Trophoblast cell (in vitro differentiated cells and primary cell): ENCODE data around the gene HNF1B.

Experiments
- DNase-seq, 2 donors: peaks; one replicate each; pipeline ENCODE4 v3.0.0-alpha.2; 2016
- H2AFZ ChIP-seq: 2 replicates; pipeline ENCODE4 v1.6.1; 2013; ENCODE audit warnings: low read length, moderate library complexity, mild to moderate bottlenecking; ENCODE audit not compliant: insufficient read depth, poor library complexity
- H2AK5ac ChIP-seq: 2 replicates; pipeline ENCODE4 v1.6.1; 2013; ENCODE audit warnings: mild to moderate bottlenecking, low read length
- H2BK120ac ChIP-seq: 2 replicates; pipeline ENCODE4 v1.6.1; 2013; ENCODE audit warnings: low read length, mild to moderate bottlenecking, moderate library complexity; ENCODE audit not compliant: insufficient read depth, poor library complexity
- H2BK12ac ChIP-seq: 2 replicates; pipeline ENCODE4 v1.6.1; 2013; ENCODE audit warnings: mild to moderate bottlenecking, low read length, moderate library complexity
- H2BK5ac ChIP-seq: 2 replicates; pipeline ENCODE4 v1.6.1; 2013; ENCODE audit warnings: low read length, low read depth, moderate library complexity, mild to moderate bottlenecking; ENCODE audit not compliant: poor library complexity
- H3K14ac ChIP-seq: 2 replicates; pipeline ENCODE4 v1.6.1; 2013; ENCODE audit warnings: mild to moderate bottlenecking, low read length
- H3K18ac ChIP-seq: 2 replicates; pipeline ENCODE4 v1.6.1; 2013; ENCODE audit warnings: mild to moderate bottlenecking, low read length
- H3K23ac ChIP-seq: 2 replicates; pipeline ENCODE4 v1.6.1; 2013; ENCODE audit warnings: low read length
- H3K27ac ChIP-seq: 2 replicates; pipeline ENCODE4 v1.5.1; 2013; ENCODE audit warnings: low read depth, mild to moderate bottlenecking, inconsistent platforms, low read length, moderate library complexity
- H3K27me3 ChIP-seq: 2 replicates; pipeline ENCODE4 v1.6.1; 2013; ENCODE audit warnings: inconsistent platforms, mild to moderate bottlenecking, low read length, moderate library complexity; ENCODE audit not compliant: insufficient read depth
- H3K36me3 ChIP-seq, 2 experiments: 1 replicate in 1 of 2; 2 replicates in 1 of 2; pipeline ENCODE4 v1.6.1; 2013; ENCODE audit warnings: low read length in 2 of 2, mild to moderate bottlenecking in 2 of 2, moderate library complexity in 1 of 2; ENCODE audit not compliant: insufficient read depth in 2 of 2, control insufficient read depth in 1 of 2
- H3K4ac ChIP-seq: 2 replicates; pipeline ENCODE4 v1.6.1; 2013; ENCODE audit warnings: low read depth, mild to moderate bottlenecking, low read length, moderate library complexity
- H3K4me1 ChIP-seq, 2 experiments: 1 replicate in 1 of 2; 2 replicates in 1 of 2; pipeline ENCODE4 v1.6.1; 2013; ENCODE audit warnings: low read length in 2 of 2, mild to moderate bottlenecking in 2 of 2, moderate library complexity in 1 of 2; ENCODE audit not compliant: insufficient read depth in 2 of 2, control insufficient read depth in 1 of 2
- H3K4me2 ChIP-seq: 2 replicates; pipeline ENCODE4 v1.6.1; 2013; ENCODE audit warnings: inconsistent platforms, mild to moderate bottlenecking, low read length, moderate library complexity
- H3K4me3 ChIP-seq: 2 replicates; pipeline ENCODE4 v1.5.1; 2013; ENCODE audit warnings: mild to moderate bottlenecking, low read depth, low read length, inconsistent platforms
- H3K79me1 ChIP-seq: one replicate; pipeline ENCODE4 v1.6.1; 2013; ENCODE audit warnings: low read length
- H3K79me2 ChIP-seq: 2 replicates; pipeline ENCODE4 v1.6.1; 2013; ENCODE audit warnings: low read length, mild to moderate bottlenecking; ENCODE audit not compliant: control insufficient read depth, insufficient read depth, poor library complexity
- H3K9ac ChIP-seq: 2 replicates; pipeline ENCODE4 v1.6.1; 2013; ENCODE audit warnings: mild to moderate bottlenecking, low read length
- H3K9me3 ChIP-seq: 2 replicates; pipeline ENCODE4 v1.6.1; 2013; ENCODE audit warnings: low read depth, mild to moderate bottlenecking, control low read depth, inconsistent platforms, low read length; ENCODE audit not compliant: insufficient read depth
- H4K12ac ChIP-seq: 2 replicates; pipeline ENCODE4 v1.6.1; 2013; ENCODE audit warnings: low read depth, mild to moderate bottlenecking, low read length, moderate library complexity
- H4K8ac ChIP-seq: 2 replicates; pipeline ENCODE4 v1.6.1; 2013; ENCODE audit warnings: low read depth, mild to moderate bottlenecking, low read length, moderate library complexity
- H4K91ac ChIP-seq: one replicate; pipeline ENCODE4 v1.6.1; 2013; ENCODE audit warnings: low read depth, mild to moderate bottlenecking, low read length, moderate library complexity
- WGBS: extraction: QIAGEN DNeasy Blood & Tissue Kit; methylation state at CpG from one replicate; pipeline ENCODE4 v1.1.7; 2013; ENCODE audit warnings: missing lambda C conversion rate; ENCODE audit not compliant: insufficient read length, insufficient coverage; ENCODE audit errors: extremely low coverage; 5-methylcytosine and 5-hydroxymethylcytosine counted together

The HNF1B gene

DNA sequence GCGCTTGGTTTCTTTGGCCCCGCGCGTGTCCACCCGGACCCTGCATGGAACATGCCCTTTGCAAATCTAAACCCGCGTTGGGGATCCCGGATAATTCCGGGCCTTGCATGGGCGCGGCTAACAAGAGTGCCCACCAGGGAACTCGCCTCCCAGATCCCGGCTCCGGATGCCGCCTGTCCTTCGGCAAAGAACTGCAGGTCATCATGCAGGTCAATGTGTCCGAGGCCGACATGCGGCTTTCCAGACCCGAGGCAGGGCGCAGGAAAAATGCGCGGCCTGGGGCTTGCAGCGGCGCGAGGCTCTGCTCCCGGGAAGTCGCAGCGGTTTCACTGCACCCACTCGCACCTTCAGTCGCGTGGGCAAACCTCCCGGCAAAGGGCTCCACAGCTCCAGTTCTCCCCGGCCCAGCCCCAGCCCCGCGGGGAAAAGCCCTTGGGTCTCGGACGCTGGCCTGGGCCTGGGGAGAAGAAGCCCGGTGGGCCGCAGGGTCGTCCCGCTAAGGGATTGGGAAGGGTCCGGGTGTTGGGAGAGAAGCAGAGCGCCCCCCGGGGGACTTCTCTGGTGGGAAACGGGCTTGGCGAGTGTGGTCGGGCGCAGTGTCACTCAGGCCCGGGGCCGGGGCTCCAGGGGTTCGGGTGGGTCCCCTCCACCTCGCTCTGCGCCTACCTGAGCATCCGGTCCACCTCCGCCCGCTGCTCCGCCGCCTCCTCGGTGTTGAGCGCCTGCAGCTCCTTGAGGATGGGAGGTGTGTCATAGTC lies 805 bp downstream of the HNF1B start:
- DNase-seq: peak in 1 of 2 donors; percentile 31
- Histone ChIP-seq H4K12ac (peak overlapping the region; percentile 44), H3K79me1 (no peaks in the 10 kb centered on the region), H3K79me2 (no peaks in the 10 kb centered on the region), H3K14ac (no peak overlapping the region), H2BK5ac (no peak overlapping the region), H3K27ac (no peak overlapping the region), H3K23ac (no peak overlapping the region), H3K18ac (no peak overlapping the region), H4K8ac (no peak overlapping the region), H2BK12ac (no peak overlapping the region), H2AK5ac (no peak overlapping the region), H3K4me2 (peak overlapping the region; percentile 46), H2AFZ (no peak overlapping the region), H3K9me3 (no peaks in the 10 kb centered on the region), H3K4me3 (no peak overlapping the region), H3K27me3 (peaks cover 67% of the 10 kb centered on the region), H3K4ac (no peak overlapping the region), H3K9ac (no peak overlapping the region), H4K91ac (no peak overlapping the region), H3K36me3 (no peaks in the 10 kb centered on the region), H3K4me1 (peaks cover 9 to 18% of the 10 kb centered on the region in 2 experiments), H2BK120ac (no peak overlapping the region)
- WGBS: no CpG with 5 or more reads among the region's 61 CpGs

DNA sequence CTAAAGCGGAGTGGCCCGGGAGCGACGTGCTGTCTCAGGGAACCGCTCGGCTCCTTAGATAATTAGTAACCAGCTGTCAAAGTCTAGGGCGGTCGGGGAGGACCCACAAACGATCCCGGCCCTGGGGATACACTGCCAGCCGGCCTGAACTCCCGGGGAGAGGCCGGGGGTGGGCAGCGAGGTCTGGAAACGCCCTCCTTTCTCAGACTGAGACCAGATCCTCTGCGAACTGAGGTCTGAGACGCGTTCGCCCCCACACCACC lies 1.3 kb downstream of the HNF1B start:
- no peak overlapping the region for H4K8ac ChIP-seq
- H3K23ac ChIP-seq: no peak overlapping the region
- no peak overlapping the region for H3K14ac ChIP-seq
- H3K4me1 ChIP-seq: peaks cover 9 to 18% of the 10 kb centered on the region in 2 experiments
- H2BK120ac ChIP-seq: no peak overlapping the region
- no peak overlapping the region for H4K12ac ChIP-seq
- no peak overlapping the region for H3K18ac ChIP-seq
- H3K4me3 ChIP-seq: no peak overlapping the region
- H3K4ac ChIP-seq: no peak overlapping the region
- H3K9me3 ChIP-seq: no peaks in the 10 kb centered on the region
- no CpG with 5 or more reads among the region's 19 CpGs for WGBS
- H3K36me3 ChIP-seq: no peaks in the 10 kb centered on the region
- peak overlapping the region; percentile 46 for H3K4me2 ChIP-seq
- H3K27ac ChIP-seq: no peak overlapping the region
- no peaks in the 10 kb centered on the region for H3K79me2 ChIP-seq
- H3K9ac ChIP-seq: no peak overlapping the region
- peaks cover 67% of the 10 kb centered on the region for H3K27me3 ChIP-seq
- no peak overlapping the region for H2BK12ac ChIP-seq
- no peak overlapping the region for H2AK5ac ChIP-seq
- H3K79me1 ChIP-seq: no peaks in the 10 kb centered on the region
- no peak overlapping the region for H2BK5ac ChIP-seq
- no peak for DNase-seq
- H2AFZ ChIP-seq: no peak overlapping the region
- H4K91ac ChIP-seq: no peak overlapping the region

DNA sequence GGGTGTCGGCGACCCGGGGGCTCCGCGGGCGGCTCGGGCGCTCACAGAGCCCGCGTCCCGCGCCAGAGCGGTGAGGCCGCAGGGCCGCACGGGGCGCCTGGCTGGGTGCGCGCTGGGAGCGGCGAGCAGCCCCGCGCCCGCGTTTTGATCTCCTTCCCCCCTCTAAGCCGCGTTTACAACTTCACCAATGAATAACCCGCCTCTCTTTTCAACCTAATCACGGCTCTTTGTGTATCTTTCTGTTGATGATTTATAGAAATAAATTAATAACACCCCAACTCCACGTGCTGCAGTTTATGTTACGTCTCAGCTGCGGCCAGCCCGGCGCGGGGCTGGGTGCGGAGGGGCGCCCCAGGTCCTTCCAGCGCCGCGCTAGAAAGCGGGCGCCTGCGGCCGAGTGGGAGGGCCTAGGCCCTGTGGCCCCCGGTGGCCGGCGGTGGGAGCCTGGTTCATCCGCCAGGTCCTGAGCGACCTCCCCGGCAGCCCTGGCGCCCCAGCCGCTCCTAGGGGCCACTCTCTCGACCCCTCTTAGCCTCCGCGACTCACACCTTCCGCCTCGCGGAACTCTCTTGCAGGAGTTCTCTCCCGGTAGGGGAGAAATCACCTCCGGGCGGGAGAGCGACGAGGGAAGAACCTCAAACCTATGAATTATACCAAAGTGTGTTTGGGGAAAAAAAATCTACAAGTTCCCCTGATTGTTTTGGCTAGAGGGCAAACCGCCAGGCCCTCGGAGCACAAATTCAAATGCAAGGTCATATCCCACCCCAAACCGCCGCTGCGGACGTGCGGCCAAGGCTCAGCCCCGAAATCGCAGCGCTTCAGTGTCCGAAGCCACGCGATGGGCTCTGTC lies 1.9 kb downstream of the HNF1B start:
- Histone ChIP-seq H3K14ac (no peak overlapping the region), H4K8ac (no peak overlapping the region), H2AK5ac (no peak overlapping the region), H3K4me1 (peaks cover 9 to 18% of the 10 kb centered on the region in 2 experiments), H3K18ac (no peak overlapping the region), H4K12ac (no peak overlapping the region), H3K27ac (no peak overlapping the region), H3K4me3 (no peak overlapping the region), H3K4me2 (peak overlapping the region; percentile 46), H3K9ac (no peak overlapping the region), H3K4ac (no peak overlapping the region), H2BK120ac (no peak overlapping the region), H3K23ac (no peak overlapping the region), H2BK12ac (no peak overlapping the region), H2BK5ac (no peak overlapping the region), H3K9me3 (no peaks in the 10 kb centered on the region), H4K91ac (no peak overlapping the region), H3K36me3 (no peaks in the 10 kb centered on the region), H2AFZ (no peak overlapping the region), H3K79me2 (no peaks in the 10 kb centered on the region), H3K79me1 (no peaks in the 10 kb centered on the region), H3K27me3 (peaks cover 65% of the 10 kb centered on the region)
- DNase-seq: peak in 1 of 2 donors; percentile 20
- WGBS: no CpG with 5 or more reads among the region's 76 CpGs

DNA sequence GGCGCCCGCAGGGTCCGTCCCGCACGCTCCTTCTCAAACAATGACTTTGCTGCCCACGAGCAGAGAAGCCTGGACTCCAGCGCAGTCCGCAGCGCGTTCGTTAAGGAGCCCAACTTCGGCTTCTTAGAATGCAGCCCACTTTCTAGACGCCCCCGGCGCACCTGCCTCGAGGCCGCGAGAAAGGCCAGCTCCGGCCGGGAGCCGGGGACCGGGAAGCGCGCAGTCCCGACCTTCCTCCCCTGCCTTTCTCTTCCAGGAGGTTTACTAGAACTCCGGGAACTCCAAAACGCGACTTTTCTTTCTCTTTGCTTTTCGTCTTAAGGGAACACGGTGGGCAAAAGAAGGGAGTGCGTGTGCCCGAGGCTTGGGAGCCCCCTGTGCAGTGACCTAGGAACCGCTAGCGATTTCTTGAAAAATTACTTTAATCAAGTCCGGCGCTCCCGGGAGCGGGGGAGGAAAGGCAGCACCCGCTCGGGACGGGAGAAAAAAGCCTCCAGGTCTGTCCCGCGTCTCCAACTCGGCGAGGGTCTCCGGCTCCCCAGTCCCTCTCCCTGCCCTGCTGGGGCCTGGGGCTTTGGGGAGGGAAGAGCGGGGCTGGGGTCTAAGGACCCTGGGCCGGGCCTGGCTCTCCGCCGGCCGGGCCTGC lies 2.6 kb downstream of the HNF1B start:
- H3K18ac ChIP-seq: no peak overlapping the region
- H3K4me2 ChIP-seq: peak overlapping the region; percentile 46
- no peak overlapping the region for H3K23ac ChIP-seq
- no peak overlapping the region for H2BK120ac ChIP-seq
- no peak overlapping the region for H3K4me3 ChIP-seq
- H4K8ac ChIP-seq: no peak overlapping the region
- H3K9me3 ChIP-seq: no peaks in the 10 kb centered on the region
- no peak overlapping the region for H2BK5ac ChIP-seq
- no peak overlapping the region for H4K12ac ChIP-seq
- no peaks in the 10 kb centered on the region for H3K79me1 ChIP-seq
- H3K9ac ChIP-seq: no peak overlapping the region
- no peak overlapping the region for H3K4ac ChIP-seq
- H3K14ac ChIP-seq: no peak overlapping the region
- no peak overlapping the region for H2AK5ac ChIP-seq
- no peak overlapping the region for H4K91ac ChIP-seq
- no peaks in the 10 kb centered on the region for H3K79me2 ChIP-seq
- WGBS: no CpG with 5 or more reads among the region's 51 CpGs
- peak; percentile 18 to 43 for DNase-seq
- H2AFZ ChIP-seq: no peak overlapping the region
- H2BK12ac ChIP-seq: no peak overlapping the region
- no peaks in the 10 kb centered on the region for H3K36me3 ChIP-seq
- no peak overlapping the region for H3K27ac ChIP-seq
- H3K27me3 ChIP-seq: peaks cover 62% of the 10 kb centered on the region
- H3K4me1 ChIP-seq: peaks cover 9 to 18% of the 10 kb centered on the region in 2 experiments
